HG03064 (cell line): Measurements from ENCODE around the gene ARID5B.

Experiments used
- ATAC-seq: cut with Tn5 transposase; IDR thresholded peaks from one replicate; pipeline ENCODE4 v1.9.1; 2021; ENCODE audit warnings: low read depth; ENCODE audit not compliant: unreplicated experiment

Gene ARID5B

DNA sequence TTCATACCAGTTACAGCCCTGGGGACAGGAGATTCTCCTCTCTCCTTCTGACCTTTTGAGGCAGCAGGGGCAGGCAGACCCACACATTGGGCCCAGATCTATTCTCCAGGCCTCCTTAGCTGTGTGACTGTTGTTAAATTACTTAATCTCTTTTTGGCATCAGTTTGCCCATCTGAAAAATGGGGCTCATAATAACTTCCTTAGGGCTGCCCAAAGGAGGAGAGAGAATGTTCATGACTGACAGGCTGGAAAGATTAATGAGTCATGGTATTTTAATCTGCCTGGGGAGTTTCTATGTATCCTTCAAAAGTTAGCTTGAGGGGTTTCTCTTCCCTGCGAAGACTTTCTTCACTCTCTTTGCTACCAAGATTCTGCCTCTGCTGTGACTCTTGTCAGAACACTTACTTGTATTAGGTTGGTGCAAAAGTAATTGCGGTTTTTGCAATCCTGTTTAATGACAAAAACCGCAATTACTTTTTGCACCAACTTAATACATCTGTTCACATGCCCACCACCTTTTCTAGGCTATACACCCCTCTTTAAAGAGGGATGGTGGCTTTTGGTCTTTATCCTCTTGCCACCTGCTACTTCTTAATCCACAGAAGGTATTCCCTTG, 83.4 kb downstream of the ARID5B start:
- no peak for ATAC-seq

DNA sequence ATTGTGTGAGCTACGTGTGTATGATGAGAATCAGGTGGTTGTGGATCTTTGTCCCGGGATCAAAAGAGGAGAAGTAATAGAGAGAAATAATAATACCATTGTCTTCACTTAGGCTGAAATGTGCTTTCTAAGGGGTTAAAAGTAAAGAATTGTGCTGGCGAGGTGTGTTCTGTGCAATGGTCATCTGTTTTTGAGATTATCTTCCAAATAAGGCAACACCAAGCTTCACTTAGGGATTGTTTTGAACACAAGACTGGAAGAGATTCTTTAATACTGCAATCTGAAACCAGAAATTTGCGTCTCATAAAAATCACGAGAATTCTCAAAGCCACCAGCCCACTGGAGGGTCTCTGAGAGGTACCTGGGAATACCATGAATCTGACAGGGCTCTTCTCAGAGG, 84.2 kb downstream of the ARID5B start:
- no peak for ATAC-seq

DNA sequence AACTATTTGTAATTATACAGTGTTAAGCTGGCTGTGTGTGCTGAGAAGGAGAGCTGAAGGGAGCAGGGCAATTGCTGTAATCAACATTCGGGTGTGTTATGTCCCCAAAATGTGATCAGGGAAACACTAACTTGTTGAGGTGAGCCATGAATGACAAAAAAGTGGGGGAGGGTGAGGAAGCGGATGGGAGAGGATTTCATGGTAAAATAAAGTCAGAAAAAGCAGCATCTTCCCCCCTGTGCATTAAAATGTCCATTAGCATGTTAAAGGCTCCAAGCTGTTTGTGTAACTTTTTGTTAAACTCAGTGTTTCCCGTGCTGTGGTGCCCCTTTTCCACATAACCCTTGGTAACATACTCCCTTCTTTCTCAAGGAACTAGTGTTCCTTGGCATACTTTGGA, 84.9 kb downstream of the ARID5B start:
- no peak for ATAC-seq

DNA sequence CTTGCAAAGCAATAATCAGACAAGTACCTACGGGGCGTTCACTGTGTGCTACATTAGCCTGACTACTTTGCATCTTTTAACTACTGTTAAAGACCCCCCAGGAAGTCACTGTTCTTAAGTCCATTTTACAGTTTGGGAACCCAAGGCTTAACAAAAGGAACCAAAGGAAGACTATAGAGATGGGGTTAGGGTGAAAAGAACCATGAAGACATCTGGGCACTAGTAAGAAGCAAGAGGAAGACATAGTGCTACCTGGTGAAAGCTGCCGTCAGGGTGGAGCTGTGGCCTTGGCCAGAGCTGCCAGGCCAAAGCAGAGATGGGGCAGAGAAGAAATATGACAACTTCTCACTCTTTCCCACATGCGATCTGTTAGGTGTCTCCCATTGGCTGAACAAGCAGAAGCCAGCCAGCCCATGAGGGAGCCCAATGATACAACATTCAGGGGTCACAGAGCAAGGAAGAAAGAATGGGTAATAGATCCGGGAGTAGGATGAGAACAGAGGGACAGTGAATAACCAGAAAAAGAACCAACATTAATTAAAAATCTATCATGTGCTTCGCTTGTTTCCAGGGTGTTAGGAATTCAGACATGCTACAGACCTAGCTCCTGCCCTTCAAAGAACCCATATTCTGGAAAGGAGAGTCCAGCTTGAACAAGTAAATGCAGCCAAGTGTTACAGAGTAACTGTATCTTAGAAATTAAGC, 85.4 kb downstream of the ARID5B start:
- no peak for ATAC-seq

DNA sequence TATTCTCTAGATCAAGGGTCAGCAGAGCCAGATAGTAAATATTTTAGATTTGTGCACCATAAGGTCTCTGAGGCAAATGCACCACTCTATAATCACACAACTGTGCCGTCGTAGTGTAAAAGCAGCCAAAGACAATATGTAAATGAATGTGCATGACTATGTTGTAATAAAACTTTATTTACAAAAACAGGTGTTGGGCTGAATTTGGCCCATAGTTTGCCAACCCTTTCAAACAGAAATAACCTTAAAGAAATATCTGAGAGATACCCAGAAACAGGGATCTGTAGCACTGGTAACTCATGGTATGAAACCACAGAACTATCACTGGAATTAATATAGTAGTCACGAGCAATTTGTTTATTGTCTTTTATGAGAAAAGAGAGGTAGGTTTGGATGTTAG, 86.0 kb downstream of the ARID5B start:
- peak; percentile 19 for ATAC-seq

DNA sequence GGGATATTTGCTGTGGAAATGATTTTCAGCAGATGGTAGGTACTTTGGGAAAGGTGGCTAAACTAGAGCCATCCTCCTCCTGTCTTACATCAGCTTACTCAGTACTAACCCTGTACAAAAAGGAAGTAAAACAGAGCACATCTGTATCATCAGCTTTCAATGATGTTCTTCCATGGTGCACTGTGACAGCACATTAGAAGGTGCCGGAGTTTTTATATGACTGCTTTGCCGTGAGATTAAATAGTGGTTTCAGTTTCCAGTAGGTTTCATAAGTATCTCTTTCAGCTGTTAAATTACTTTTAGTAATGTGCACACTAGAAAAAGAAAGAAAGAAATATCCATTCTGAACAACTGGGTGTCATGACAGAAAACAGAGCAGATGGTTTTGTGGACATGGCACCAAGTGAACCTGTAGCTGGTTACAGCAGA, 86.5 kb downstream of the ARID5B start:
- ATAC-seq: peak; percentile 98

DNA sequence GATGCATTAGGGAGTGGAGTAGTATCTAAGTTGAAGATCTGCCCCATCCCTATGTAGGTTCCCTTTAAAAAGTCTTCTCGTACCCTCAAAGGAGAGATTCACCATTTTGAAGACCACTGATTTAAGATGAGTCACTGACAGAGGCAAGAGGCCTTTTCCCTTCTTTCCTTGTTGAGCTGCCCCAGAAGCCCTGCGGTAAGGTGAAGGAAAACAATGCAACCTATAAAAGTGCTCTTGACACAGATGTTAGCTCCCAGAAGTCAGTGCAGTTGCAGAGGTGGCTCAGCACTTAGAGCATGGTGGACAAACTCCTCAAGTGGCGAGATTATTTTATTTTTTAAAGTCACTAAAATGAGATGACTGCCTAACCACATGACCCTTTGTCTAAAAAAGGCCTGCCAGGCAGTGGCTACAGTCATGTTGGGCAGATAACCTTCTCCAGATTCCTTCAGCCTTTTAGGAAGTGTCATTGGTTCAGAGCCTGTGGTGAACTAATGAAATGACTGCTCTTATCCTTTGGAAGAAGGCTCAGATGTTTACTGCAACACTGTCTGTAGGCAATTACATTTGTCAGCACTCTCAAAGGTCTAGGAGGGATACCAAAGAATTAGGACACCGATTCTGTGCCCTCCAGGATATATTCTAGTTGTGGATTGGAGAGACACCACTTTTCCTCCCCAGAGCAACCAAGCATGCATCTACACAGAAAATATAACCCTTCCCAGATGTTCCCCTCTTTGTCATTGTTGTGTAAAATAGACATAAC, 88.7 kb downstream of the ARID5B start:
- ATAC-seq: no peak

DNA sequence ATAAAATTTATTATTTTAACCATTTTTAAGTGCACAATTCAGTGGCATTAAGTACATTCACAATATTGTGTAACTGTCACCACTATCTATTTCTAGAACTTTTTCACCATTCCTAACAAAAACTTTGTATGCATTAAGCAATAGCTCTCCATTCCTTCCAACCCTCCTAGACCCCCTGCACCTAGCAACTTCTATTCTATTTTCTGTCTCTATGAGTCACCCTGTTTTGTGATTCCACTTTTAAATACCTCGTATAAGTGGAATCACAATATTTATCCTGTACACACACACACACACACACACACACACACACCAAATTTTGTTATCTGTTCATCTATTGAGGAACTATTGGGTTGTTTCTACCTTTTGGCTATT, 89.2 kb downstream of the ARID5B start:
- ATAC-seq: no peak

DNA sequence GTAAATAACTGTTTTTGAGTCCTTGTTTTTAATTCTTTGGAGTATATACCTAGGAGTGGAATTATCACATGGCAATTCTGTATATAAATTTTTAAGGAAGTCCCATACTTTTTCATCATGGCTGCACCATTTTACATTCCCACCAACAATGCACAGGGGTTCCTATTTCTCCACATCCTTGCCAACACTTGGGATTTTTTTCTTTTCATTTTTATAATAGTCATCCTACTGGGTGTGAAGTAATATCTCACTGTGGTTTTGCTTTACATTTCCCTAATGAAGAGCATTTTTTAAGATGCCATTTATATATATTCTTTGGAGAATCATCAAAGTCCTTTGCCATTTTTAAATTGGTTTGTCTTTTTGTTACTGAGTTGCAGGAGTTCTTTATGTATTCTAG, 89.7 kb downstream of the ARID5B start:
- no peak for ATAC-seq

DNA sequence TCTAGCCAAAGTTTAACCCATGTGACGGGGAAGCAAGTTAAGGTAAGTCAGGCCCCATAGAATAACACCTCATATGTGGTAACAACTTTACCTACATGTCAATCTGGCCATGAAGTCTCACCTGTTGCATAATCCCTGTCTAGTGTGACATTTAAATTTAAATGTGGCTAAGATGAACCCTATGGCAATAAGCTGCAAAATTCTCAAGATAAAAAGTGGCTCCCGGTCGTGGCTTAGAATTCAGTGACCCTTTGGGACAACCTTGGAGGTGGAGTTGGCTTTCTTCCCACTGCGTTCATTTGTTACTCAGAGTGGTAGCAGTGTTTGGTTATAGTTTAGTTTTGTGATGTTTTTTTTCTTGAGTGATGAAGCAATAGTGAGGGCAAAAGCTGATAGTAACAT, 90.6 kb downstream of the ARID5B start:
- ATAC-seq: no peak

DNA sequence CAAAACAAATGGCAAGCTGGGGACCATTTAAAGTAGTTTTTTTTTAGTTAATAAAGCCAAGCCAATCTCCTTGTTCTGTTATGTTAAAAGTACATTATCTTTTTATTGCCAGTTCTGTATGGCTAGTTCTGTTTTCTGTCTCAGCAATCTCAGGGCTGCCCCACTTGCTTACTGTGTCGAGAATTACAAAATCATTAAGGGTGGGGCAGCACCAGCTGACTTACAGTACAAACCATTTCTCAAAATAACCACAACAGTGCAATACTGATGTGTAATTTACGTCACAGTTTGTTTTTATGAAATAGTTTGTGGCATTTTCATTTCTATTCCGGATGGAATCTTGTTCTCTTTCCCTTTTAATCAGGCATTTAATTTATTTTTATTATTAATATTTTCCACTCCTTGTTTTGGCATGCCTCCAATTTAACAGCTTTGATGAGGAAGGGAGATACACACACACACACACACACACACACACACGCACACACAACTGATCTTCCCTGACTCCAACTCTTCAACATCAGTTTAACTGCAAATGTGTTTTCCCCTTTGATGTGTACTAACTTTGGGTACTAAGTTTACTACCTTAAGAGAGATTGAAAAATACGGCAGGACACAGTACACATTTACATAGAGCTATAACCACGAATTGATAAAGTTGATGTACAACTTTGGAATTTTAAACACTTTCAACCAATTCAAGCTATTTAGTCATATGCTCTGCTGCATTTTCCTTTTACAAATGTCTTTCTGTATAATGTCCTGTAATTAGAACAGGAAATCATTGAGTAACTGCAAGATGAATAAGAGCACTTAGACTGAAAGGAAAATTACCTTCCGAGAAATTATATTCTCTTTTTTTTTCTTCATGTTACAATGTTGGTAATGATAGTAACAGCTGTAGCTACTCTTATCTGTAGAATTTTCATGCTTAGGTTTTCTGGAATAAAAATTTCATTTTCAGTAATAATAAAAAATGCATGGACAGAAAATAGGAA, 91.5 kb downstream of the ARID5B start:
- ATAC-seq: no peak

DNA sequence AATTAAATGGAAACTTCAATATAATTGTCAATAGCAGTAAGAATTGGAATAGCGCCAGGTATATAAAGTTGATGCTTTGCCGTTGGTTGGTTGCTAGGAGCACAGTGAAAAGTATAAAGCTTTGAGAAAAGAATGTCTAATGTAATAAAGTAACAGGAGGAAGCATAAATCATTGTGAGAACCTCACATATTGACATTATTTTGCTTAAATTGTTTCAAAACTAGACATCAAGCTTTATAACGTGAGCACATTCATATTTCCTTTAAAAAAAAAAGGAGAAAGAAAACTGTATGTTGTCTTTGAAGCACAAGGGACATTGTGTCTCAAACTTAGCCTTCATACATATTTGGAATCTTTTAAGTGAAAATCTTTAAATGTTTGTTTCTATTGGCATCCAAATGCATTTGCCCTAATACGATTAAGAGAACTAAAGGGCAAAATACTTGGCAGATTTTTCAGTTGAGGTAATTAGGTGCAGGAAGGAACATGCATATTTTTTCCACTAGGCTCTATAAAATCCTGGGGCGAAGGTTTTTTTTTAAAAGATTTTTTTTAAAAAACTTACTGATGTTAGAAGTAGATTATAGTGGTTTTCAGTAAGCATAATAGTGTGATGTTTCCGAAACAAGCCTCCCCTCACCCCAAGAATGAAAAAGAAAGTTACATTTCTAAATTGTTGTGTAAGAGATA, 92.4 kb downstream of the ARID5B start:
- ATAC-seq: no peak

DNA sequence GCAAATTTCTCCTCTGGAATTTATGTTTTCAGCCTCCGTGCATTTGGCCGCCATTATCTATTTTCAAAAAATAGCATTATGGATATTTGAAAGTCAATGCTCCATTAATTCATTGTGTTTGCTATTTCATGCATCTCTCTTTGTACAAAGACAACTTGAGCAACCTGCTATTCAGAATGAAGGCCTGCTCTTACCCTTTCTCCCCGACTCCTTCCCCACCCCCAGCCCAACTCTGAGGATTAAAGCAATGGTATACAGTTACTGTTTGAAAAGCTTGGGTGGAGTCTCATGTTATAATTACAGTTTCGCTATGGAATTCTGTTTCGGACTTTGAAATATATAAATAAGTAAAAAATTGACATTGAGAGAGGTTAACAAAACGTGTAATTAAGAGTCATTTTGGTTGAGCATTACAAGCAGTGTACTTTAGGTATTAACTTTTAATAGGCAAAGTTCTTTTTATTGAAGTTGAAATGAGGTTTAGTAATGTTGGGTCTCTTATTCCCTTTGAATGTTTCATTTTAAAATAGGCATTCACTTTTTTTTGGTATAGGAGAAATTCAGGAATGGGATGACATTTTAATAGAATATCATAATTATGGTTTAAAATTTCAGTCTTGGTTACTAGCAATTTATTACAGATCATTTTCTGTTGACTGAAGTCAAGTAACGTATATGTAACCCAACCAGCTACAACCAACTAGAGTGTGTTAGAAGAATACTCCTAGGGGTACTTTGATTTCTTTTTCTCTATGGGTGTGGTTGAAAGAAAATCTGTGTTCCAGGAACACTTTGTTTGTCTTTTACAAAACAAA, 93.1 kb downstream of the ARID5B start:
- ATAC-seq: no peak

DNA sequence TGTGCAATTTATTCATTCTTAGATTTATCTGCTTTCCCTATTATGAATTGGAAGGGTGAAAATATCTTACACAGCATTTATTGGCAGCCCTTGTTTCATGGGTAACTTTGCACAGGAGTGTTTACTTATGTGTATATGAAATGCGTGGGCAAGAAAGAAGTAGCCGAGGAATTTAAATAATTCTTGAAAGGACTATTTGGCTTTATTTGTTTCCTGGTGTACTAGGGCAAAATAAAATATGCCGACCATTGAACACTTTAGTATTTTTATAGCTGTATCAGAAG, 93.7 kb downstream of the ARID5B start:
- ATAC-seq: no peak

DNA sequence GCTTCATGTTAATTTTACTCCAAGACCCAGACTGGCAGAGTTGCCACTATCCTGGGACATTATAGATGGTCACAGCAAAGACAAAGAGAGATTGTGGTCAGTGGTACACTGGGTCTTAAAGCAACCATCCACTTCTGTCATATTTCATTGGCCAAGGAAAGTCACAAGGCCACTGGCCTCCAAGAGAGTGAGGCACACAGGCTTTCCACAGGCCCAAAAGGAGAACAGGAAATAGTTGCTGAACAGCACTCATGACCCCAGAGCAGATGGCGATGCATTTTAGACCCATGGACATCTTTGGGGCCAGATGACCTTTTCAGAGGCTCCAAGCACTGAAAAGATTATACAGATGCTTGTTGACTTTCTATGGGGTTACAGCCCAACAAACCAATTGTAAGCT, 97.4 kb downstream of the ARID5B start:
- no peak for ATAC-seq

DNA sequence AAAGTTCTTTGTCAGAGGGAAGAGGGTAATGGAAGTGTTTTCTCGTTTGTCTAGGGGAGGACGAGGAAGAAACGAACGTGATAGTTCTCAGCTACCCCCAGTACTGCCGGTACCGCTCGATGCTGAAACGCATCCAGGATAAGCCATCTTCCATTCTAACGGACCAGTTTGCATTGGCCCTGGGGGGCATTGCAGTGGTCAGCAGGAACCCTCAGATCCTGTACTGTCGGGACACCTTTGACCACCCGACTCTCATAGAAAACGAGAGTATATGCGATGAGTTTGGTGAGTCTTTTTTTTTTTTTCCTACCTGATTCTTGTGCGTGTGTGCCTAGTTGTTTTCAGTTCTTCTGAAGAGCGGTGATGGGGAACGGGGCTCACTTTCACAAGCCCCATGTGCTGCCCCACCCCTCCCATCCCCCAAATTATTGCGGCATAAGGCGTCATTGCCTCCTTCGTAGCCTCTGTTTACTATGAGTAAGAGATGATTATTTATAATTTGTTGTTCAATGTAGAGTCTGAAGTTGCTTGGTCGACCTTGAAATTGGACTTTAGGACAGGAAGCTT, 98.6 kb downstream of the ARID5B start:
- peak; percentile 68 for ATAC-seq

DNA sequence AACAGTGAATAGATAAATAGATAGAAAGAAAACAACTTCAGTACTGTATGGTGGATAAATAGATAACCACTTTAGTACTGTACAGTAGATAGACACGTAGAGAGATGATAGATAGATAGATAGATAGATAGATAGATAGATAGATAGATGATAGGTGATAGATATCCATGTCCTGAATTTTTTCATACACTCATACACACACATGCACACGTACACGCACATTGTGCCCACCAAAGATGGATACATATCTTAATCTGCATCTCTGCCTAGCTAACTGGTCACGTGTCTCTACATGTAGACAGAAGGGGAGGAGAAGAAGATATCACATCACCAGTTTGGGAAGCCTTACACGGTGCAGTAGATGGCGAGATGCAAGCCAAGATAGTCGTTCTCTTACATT, 99.2 kb downstream of the ARID5B start:
- no peak for ATAC-seq

DNA sequence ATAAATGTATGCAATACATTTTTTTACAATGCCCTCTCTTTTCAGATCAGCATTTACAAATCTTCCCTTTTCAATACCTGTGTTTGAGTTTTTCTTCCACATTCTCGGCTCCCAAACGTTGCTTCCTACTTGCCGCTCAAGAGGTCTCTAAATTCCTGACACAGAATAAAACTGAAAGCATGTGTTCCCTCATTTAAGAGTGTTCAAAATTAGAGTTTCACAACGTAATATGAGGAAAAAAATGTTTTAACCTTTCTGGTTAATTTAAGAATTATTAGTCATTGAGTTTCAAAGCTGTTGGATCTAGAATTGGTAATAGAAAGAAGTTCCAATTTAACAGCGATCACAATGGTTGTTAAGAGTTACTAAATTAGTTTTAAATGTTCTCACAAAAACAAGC, 100.4 kb downstream of the ARID5B start:
- ATAC-seq: no peak

DNA sequence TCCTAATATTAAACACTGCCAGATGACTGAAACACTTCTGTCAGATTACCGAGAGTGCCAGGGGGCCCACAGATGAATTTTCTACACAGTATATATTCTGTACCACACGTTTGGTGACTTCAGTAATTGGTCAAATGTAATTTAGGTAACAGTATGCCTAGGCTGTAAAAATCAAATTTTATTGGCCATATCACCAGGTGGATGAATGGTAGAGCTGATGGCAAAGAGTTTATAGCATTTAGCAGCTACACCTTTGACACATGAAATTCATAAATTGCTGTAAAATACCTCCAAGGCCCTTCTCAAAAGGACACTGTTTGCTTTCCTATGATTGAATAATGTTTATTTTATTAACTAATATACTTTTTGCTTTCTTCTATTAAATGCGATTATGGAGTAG, 101.3 kb downstream of the ARID5B start:
- no peak for ATAC-seq
